Measurements from ENCODE around the gene CAPS.

- TF ChIP-seq CTCF (IDR thresholded peaks at IDR 0.05) = no peak
- no peak for TF ChIP-seq POLR2A (IDR thresholded peaks at IDR 0.05)
These were observed 33.9 kb upstream of the CAPS start for GRCh38 chr19:5880196-5880595.
